ENCODE data around the gene KDM6B. TPM values are rescaled to one million over a fixed set of nuclear protein-coding genes. Genes with fewer than 3 reads are reported as not detected.
"Not testable (repeated sequence)": the region's sequence is repeated elsewhere in the genome, so short reads cannot be mapped to it uniquely, and the experiment has no call there.

The KDM6B gene
- total and polyA plus RNA-seq, 9 donors, result 9.1 to 80.8 (median 53.5) TPM

- 83 to 84% (median 84%) methylated on average over 11 of the region's 11 CpGs for WGBS, 3 donors
- Histone ChIP-seq H3K27ac (no peak overlapping the region), H3K4me1 (ENCODE audit: insufficient read depth) (no peaks in the 10 kb centered on the region), H3K4me3 (no peak overlapping the region), H3K36me3 (no peaks in the 10 kb centered on the region), H3K27me3 (no peaks in the 10 kb centered on the region), H3K9me3 (no peaks in the 10 kb centered on the region)
- no peak for TF ChIP-seq POLR2A (IDR thresholded peaks at IDR 0.05)
- no peak for TF ChIP-seq EP300 (IDR thresholded peaks at IDR 0.05)
- TF ChIP-seq, protein P1, sequence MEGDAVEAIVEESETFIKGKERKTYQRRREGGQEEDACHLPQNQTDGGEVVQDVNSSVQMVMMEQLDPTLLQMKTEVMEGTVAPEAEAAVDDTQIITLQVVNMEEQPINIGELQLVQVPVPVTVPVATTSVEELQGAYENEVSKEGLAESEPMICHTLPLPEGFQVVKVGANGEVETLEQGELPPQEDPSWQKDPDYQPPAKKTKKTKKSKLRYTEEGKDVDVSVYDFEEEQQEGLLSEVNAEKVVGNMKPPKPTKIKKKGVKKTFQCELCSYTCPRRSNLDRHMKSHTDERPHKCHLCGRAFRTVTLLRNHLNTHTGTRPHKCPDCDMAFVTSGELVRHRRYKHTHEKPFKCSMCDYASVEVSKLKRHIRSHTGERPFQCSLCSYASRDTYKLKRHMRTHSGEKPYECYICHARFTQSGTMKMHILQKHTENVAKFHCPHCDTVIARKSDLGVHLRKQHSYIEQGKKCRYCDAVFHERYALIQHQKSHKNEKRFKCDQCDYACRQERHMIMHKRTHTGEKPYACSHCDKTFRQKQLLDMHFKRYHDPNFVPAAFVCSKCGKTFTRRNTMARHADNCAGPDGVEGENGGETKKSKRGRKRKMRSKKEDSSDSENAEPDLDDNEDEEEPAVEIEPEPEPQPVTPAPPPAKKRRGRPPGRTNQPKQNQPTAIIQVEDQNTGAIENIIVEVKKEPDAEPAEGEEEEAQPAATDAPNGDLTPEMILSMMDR (IDR thresholded peaks at IDR 0.05), result no peak
- DNase-seq, result no peak
- intact Hi-C loops (cut with DNase I), result loop anchor here in 1 of 4 donors (10.0 kb wide), 1 partner anchor 176 kb away; no protein-coding TSS in a partner anchor
Measured at GRCh38 chr17:7809086-7809790, 24.8 kb upstream of the KDM6B start.

DNA sequence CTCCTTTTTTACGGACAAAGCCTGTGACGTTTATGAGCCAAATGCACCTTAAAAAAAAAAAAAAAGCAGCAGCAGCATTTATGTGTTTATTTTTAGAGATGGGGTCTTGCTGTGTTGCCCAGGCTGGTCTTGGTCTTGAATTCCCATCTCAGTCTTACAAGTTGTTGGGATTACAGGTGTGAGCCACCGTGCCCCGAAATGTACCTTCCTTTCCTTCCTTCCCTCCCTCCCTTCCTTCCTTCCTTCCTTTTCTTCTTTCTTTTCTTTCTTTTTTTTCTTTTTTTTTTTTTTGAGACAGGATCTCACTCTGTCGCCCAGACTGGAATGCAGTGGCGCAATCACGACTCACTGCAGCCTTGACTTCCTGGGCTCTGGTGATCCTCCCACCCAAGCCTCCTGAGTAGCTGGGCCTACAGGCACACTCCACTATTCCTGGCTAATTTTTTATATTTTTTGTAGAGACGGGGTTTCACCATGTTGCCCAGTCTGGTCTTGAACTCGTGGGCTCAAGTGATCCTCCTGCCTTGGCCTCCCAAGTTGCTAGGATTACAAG is 24.1 kb upstream of the KDM6B start:
- intact Hi-C loops (cut with DNase I), result loop anchor here in 1 of 4 donors (10.0 kb wide), 1 partner anchor 175 kb away; no protein-coding TSS in a partner anchor
- not testable (repeated sequence) for DNase-seq; H3K9me3 ChIP-seq; H3K36me3 ChIP-seq; H3K27me3 ChIP-seq; H3K4me1 ChIP-seq (ENCODE audit: insufficient read depth); H3K4me3 ChIP-seq; H3K27ac ChIP-seq
- 76 to 77% (median 77%) methylated on average over 9 of the region's 9 CpGs for WGBS, 3 donors

DNA sequence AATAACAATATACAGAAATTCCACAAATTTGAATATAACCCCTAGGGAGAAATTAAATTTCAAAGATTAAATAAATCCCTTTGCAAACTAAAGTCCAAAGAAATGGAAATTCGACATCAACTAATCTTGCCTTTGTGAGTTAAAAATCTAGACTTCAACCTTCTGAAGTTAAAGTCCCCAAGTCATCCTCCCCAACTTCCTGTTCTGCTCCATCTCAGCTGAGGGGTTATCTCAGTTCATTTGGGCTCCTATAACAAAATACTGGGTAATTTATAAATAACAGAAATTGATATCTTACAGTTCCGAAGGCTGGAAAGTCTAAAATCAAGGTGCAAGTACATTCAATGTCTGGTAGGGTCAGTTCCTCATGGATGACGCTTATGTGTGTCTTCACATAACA is 22.8 kb upstream of the KDM6B start:
- 90 to 93% (median 90%) methylated on average over 3 of the region's 3 CpGs for WGBS, 3 donors
- TF ChIP-seq EP300 (IDR thresholded peaks at IDR 0.05) (no peak), POLR2A (IDR thresholded peaks at IDR 0.05) (no peak)
- TF ChIP-seq, protein P1 (IDR thresholded peaks at IDR 0.05), result no peak
- no peak for DNase-seq
- no peaks in the 10 kb centered on the region for H3K27me3 ChIP-seq
- H3K27ac ChIP-seq, result no peak overlapping the region
- no peak overlapping the region for H3K4me3 ChIP-seq
- H3K9me3 ChIP-seq, result no peaks in the 10 kb centered on the region
- H3K36me3 ChIP-seq, result no peaks in the 10 kb centered on the region
- intact Hi-C loops (cut with DNase I), result no loop called here
- H3K4me1 ChIP-seq (ENCODE audit: insufficient read depth), result no peaks in the 10 kb centered on the region

- Histone ChIP-seq H3K4me3 (no peak overlapping the region), H3K27me3 (no peaks in the 10 kb centered on the region), H3K4me1 (ENCODE audit: insufficient read depth) (no peaks in the 10 kb centered on the region), H3K9me3 (no peaks in the 10 kb centered on the region), H3K36me3 (no peaks in the 10 kb centered on the region), H3K27ac (no peak overlapping the region)
- 88 to 97% (median 93%) methylated on average over 5 of the region's 5 CpGs for WGBS, 3 donors
- intact Hi-C loops (cut with DNase I), result loop anchor here in 1 of 4 donors (5.0 kb wide), 1 partner anchor 68 kb away; no protein-coding TSS in a partner anchor
- TF ChIP-seq EP300 (IDR thresholded peaks at IDR 0.05) (no peak), POLR2A (IDR thresholded peaks at IDR 0.05) (no peak)
- TF ChIP-seq, protein P1 (IDR thresholded peaks at IDR 0.05), result no peak
- DNase-seq, result no peak
Measured at GRCh38 chr17:7814969-7815368, 19.0 kb upstream of the KDM6B start.
